Keratinocyte (primary cell): ENCODE data around the gene CDK15. TPM values are rescaled to one million over a fixed set of nuclear protein-coding genes. Genes with fewer than 3 reads are reported as not detected.

Experiments used
- DNase-seq: peaks from one replicate; pipeline ENCODE4 v3.0.0-alpha.2; 2011; ENCODE audit warnings: low read depth, missing footprints, low spot score
- FAIRE-seq: peaks from 2 replicates; lab custom pipeline; 2011; peaks lifted over from hg19 to GRCh38; lab: Jason Lieb, UNC
- H2AFZ ChIP-seq: 2 replicates; pipeline ENCODE4 v1.6.0; 2012; ENCODE audit warnings: low read length, control low read depth, inconsistent platforms; ENCODE audit not compliant: control insufficient read depth
- H3K27ac ChIP-seq: 2 replicates; pipeline ENCODE4 v1.5.1; 2011; ENCODE audit warnings: low read length; ENCODE audit not compliant: control insufficient read depth, insufficient read depth
- H3K27me3 ChIP-seq: 3 replicates; pipeline ENCODE4 v1.6.0; 2011; ENCODE audit warnings: low read length; ENCODE audit not compliant: control insufficient read depth, insufficient read depth; ENCODE audit errors: extremely low read depth
- H3K36me3 ChIP-seq, 2 experiments: 2 replicates in 1 of 2; 3 replicates in 1 of 2; pipeline ENCODE4 v1.5.1; 2011; ENCODE audit warnings: low read length in 2 of 2, mild to moderate bottlenecking in 1 of 2; ENCODE audit not compliant: control insufficient read depth in 2 of 2, insufficient read depth in 2 of 2; ENCODE audit errors: extremely low read depth in 1 of 2
- H3K4me1 ChIP-seq: 3 replicates; pipeline ENCODE4 v1.5.1; 2011; ENCODE audit warnings: low read length; ENCODE audit not compliant: control insufficient read depth, insufficient read depth; ENCODE audit errors: extremely low read depth
- H3K4me2 ChIP-seq: 3 replicates; pipeline ENCODE4 v1.6.0; 2011; ENCODE audit warnings: low read depth, low read length; ENCODE audit not compliant: control insufficient read depth, insufficient read depth; ENCODE audit errors: extremely low read depth
- H3K4me3 ChIP-seq, 3 experiments: fragments of 200-600 bp in 1 of 3; sonication (generic) in 1 of 3; 2 replicates in 2 of 3; 3 replicates in 1 of 3; pipeline ENCODE4 v1.5.1; 2011 to 2016; ENCODE audit warnings: low read length in 3 of 3, mild to moderate bottlenecking in 3 of 3, control low read depth in 2 of 3, inconsistent platforms in 1 of 3, low read depth in 1 of 3, mixed read lengths in 1 of 3, mixed run types in 1 of 3, moderate library complexity in 1 of 3; ENCODE audit not compliant: control insufficient read depth in 2 of 3, insufficient read depth in 2 of 3; ENCODE audit errors: extremely low read depth in 1 of 3
- H3K79me2 ChIP-seq: 2 replicates; pipeline ENCODE4 v1.6.0; 2012; ENCODE audit warnings: low read length; ENCODE audit not compliant: control insufficient read depth, insufficient read depth
- H3K9ac ChIP-seq: 3 replicates; pipeline ENCODE4 v1.6.0; 2011; ENCODE audit warnings: low read length; ENCODE audit not compliant: control insufficient read depth, insufficient read depth; ENCODE audit errors: extremely low read depth
- H3K9me1 ChIP-seq: 3 replicates; pipeline ENCODE4 v1.6.0; 2011; ENCODE audit warnings: low read length; ENCODE audit not compliant: control insufficient read depth, insufficient read depth; ENCODE audit errors: extremely low read depth
- H3K9me3 ChIP-seq: 2 replicates; pipeline ENCODE4 v1.5.1; 2012; ENCODE audit warnings: low read depth, low read length; ENCODE audit not compliant: control insufficient read depth
- H4K20me1 ChIP-seq: 3 replicates; pipeline ENCODE4 v1.6.0; 2011; ENCODE audit warnings: low read length; ENCODE audit not compliant: control insufficient read depth, insufficient read depth; ENCODE audit errors: extremely low read depth
- EZH2 ChIP-seq: IDR thresholded peaks from one replicate; pipeline ENCODE4 v1.6.1; 2012; ENCODE audit warnings: inconsistent platforms, mild to moderate bottlenecking, low read length, moderate library complexity
- dilution Hi-C: fragments of 300-500 bp; cut with MboI; formaldehyde crosslinking; loops from one replicate; pipeline ENCODE4 v1.7.0; 2020; ENCODE audit warnings: low sequenced_read_pairs; ENCODE audit not compliant: extremely low pct_ligation_motif_present
- polyA plus RNA-seq, 5 experiments: library from polyadenylated mRNA; depleted of rRNA in 3 of 5; stranded (reverse) in 3 of 5; stranded (forward) in 1 of 5; unstranded in 1 of 5; fragments of >200 nt; gene quantifications; 1 replicate in 1 of 5; 2 replicates in 3 of 5; 3 replicates in 1 of 5; pipeline versions ENCODE4 v1.2.1 to v1.2.3, GENCODE V29; 2011 to 2012; ENCODE audit warnings: missing spikeins in 2 of 5, low read depth in 1 of 5, low replicate concordance in 1 of 5
- TF ChIP-seq, protein P1 (sequence below), 3 experiments: IDR thresholded peaks in 1 of 3; conservative IDR thresholded peaks in 1 of 3; optimal IDR thresholded peaks in 1 of 3; 2 replicates in 2 of 3; 3 replicates in 1 of 3; pipeline versions ENCODE3 to v1.5.1; 2011; ENCODE audit warnings: low read length in 3 of 3, mild to moderate bottlenecking in 3 of 3, moderate library complexity in 2 of 3, control low read depth in 1 of 3, inconsistent platforms in 1 of 3; ENCODE audit not compliant: insufficient read depth in 2 of 3; ENCODE audit errors: extremely low read depth in 1 of 3

The CDK15 gene
- polyA plus RNA-seq, 1 donor (not counting 4 experiments of a cell fraction or from before 2014, with no cell fraction given): 0.96 TPM

- Histone ChIP-seq H3K9me1 (peaks cover under 1% of the 10 kb centered on the region), H3K9ac (no peak overlapping the region), H3K4me2 (no peak overlapping the region), H2AFZ (no peak overlapping the region), H3K36me3 (peaks cover 0 to 6% of the 10 kb centered on the region in 2 experiments), H4K20me1 (peaks cover 2% of the 10 kb centered on the region), H3K4me3 (no peak overlapping the region), H3K4me1 (no peaks in the 10 kb centered on the region), H3K27ac (no peak overlapping the region), H3K27me3 (no peaks in the 10 kb centered on the region), H3K79me2 (peaks cover 29% of the 10 kb centered on the region), H3K9me3 (no peaks in the 10 kb centered on the region)
- TF ChIP-seq, protein P1, sequence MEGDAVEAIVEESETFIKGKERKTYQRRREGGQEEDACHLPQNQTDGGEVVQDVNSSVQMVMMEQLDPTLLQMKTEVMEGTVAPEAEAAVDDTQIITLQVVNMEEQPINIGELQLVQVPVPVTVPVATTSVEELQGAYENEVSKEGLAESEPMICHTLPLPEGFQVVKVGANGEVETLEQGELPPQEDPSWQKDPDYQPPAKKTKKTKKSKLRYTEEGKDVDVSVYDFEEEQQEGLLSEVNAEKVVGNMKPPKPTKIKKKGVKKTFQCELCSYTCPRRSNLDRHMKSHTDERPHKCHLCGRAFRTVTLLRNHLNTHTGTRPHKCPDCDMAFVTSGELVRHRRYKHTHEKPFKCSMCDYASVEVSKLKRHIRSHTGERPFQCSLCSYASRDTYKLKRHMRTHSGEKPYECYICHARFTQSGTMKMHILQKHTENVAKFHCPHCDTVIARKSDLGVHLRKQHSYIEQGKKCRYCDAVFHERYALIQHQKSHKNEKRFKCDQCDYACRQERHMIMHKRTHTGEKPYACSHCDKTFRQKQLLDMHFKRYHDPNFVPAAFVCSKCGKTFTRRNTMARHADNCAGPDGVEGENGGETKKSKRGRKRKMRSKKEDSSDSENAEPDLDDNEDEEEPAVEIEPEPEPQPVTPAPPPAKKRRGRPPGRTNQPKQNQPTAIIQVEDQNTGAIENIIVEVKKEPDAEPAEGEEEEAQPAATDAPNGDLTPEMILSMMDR (optimal IDR thresholded peaks at IDR 0.05 in 1 of 3, IDR thresholded peaks at IDR 0.05 in 1 of 3, conservative IDR thresholded peaks at IDR 0.05 in 1 of 3; ENCODE audit: extremely low read depth in 1 of 3, insufficient read depth in 2 of 3, low read length in 3 of 3): no peak
- TF ChIP-seq EZH2: no peak
- dilution Hi-C loops: no loop called here
- no peak for DNase-seq
- FAIRE-seq: no peak
These were observed 37.4 kb upstream of the CDK15 start for GRCh38 chr2:201768918-201769317.

DNA sequence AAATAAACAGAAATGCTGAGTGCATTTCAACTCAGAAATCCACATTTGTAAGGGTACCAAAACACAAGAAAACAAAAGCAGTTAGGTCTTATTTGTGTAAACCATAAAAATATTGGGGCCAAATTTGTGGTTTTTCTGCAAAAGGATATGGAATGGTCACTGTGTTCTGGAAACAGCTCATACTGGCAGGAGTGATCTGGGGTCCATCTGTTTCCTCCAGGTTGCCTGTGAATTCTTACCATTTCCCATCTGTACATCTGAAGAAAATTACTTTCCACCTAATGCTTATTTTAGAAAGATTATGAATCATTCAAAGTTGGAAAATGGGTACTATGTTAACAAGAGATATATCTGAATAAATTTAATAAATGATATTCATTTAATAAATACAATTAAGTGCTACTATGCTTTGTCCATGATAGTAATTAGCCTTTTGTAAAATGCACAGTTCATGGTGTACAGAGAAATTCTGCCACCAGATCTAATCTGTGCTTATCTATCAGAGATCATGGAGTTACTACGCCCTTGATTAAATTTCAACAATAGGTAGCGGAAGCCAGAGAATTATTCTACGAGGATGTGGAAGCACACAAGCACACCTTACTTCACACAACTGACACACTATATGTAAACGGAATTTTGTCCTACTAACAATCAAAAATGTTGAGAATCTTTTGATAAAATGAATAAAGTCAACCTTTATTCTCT is 36.5 kb upstream of the CDK15 start:
- Histone ChIP-seq H3K9ac (no peak overlapping the region), H3K9me3 (no peaks in the 10 kb centered on the region), H3K27ac (no peak overlapping the region), H3K9me1 (peaks cover 2% of the 10 kb centered on the region), H3K4me3 (no peak overlapping the region), H2AFZ (no peak overlapping the region), H3K36me3 (peaks cover 0 to 6% of the 10 kb centered on the region in 2 experiments), H4K20me1 (peaks cover 2% of the 10 kb centered on the region), H3K4me1 (no peaks in the 10 kb centered on the region), H3K27me3 (no peaks in the 10 kb centered on the region), H3K4me2 (no peak overlapping the region), H3K79me2 (peaks cover 38% of the 10 kb centered on the region)
- dilution Hi-C loops: no loop called here
- no peak for FAIRE-seq
- no peak for DNase-seq
- no peak for TF ChIP-seq EZH2
- TF ChIP-seq, protein P1 (optimal IDR thresholded peaks at IDR 0.05 in 1 of 3, IDR thresholded peaks at IDR 0.05 in 1 of 3, conservative IDR thresholded peaks at IDR 0.05 in 1 of 3; ENCODE audit: extremely low read depth in 1 of 3, insufficient read depth in 2 of 3, low read length in 3 of 3): no peak
